ENCODE data around the gene EML6.

Gene EML6

DNA sequence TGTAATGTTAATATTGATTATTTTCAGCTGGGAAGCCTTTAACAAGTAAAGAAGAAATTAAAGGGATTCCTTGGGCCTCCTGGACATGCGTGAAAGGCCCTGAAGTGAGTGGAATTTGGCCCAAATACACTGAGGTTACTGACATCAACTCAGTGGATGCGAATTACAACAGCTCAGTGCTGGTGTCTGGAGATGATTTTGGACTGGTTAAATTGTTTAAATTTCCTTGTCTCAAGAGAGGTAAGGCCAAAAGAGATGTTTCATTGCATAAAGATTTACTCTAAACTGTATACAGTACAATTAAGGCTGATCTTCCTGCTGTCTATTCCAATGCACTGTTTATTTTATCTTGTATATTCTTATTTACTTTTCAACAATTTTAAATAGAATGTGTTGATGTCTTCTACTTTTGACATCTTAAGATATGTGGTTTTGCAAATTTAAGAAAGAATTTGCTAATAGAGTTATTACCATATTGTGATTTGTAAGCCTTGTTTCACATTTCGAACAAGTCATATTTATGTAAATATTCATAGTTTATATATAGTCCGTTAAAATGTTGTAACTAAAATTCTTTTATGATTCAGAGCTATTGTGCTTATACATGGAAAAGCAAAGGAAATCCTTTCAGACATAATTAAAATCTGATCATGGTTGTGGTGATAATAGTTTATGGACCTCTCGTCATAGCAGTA lies 130.3 kb downstream of the EML6 start:
- TF ChIP-seq, protein P1, sequence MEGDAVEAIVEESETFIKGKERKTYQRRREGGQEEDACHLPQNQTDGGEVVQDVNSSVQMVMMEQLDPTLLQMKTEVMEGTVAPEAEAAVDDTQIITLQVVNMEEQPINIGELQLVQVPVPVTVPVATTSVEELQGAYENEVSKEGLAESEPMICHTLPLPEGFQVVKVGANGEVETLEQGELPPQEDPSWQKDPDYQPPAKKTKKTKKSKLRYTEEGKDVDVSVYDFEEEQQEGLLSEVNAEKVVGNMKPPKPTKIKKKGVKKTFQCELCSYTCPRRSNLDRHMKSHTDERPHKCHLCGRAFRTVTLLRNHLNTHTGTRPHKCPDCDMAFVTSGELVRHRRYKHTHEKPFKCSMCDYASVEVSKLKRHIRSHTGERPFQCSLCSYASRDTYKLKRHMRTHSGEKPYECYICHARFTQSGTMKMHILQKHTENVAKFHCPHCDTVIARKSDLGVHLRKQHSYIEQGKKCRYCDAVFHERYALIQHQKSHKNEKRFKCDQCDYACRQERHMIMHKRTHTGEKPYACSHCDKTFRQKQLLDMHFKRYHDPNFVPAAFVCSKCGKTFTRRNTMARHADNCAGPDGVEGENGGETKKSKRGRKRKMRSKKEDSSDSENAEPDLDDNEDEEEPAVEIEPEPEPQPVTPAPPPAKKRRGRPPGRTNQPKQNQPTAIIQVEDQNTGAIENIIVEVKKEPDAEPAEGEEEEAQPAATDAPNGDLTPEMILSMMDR (IDR thresholded peaks at IDR 0.05; ENCODE audit: low read depth, low read length) = no peak
- H3K36me3 ChIP-seq = peaks cover 2% of the 10 kb centered on the region; the same call in 1 of the 2 replicates
- no peaks in the 10 kb centered on the region for H3K9me3 ChIP-seq (ENCODE audit: severe bottlenecking)
- H3K27ac ChIP-seq = no peak overlapping the region
- H3K4me3 ChIP-seq (ENCODE audit: low read depth, low read length) = no peak overlapping the region
- DNase-seq = no peak
- no peaks in the 10 kb centered on the region for H3K27me3 ChIP-seq (ENCODE audit: insufficient read depth, low read depth, severe bottlenecking)

GRCh38 chr2:54855434-54855833 lies 132.0 kb downstream of the EML6 start:
- no peaks in the 10 kb centered on the region for H3K27me3 ChIP-seq (ENCODE audit: insufficient read depth, low read depth, severe bottlenecking)
- TF ChIP-seq, protein P1 (IDR thresholded peaks at IDR 0.05; ENCODE audit: low read depth, low read length) = no peak
- no peak overlapping the region for H3K4me3 ChIP-seq (ENCODE audit: low read depth, low read length)
- no peaks in the 10 kb centered on the region for H3K9me3 ChIP-seq (ENCODE audit: severe bottlenecking)
- peaks cover 2% of the 10 kb centered on the region; the same call in 1 of the 2 replicates for H3K36me3 ChIP-seq
- DNase-seq = no peak
- H3K27ac ChIP-seq = no peak overlapping the region

DNA sequence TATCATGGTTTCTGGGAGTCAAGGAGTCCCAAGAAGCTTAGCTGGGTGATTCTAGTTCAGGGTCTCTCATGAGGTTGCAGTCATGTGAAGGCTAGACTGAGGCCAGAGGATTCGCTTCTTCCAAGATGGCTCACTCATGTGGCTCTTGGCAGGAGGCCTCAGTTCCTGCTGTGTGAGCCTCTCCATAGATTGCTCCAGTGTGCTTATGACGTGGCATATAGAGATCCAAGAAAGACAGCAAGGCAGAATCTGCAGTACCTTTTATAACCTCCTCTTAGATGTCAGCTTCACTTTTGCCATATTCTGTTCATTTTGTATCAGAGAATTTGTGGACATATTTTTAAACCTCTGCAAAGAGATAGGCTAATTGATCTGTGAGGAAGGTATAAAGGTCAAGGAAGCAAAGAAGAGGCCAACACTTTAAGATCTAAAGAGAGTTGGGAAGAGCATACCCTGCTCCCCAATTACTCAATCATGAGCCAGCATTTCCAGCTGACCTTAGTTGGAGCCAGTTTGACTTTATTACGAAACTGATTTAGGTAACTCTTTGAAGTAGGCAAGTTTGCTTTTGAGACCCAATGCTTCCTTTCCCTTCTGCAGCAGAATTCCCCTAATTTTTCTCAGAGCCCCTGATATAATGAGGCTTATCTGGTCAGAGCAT lies 134.7 kb downstream of the EML6 start:
- TF ChIP-seq, protein P1 (IDR thresholded peaks at IDR 0.05; ENCODE audit: low read depth, low read length) = no peak
- no peaks in the 10 kb centered on the region for H3K36me3 ChIP-seq
- no peak overlapping the region for H3K27ac ChIP-seq
- no peaks in the 10 kb centered on the region for H3K27me3 ChIP-seq (ENCODE audit: insufficient read depth, low read depth, severe bottlenecking)
- DNase-seq = no peak
- no peaks in the 10 kb centered on the region for H3K9me3 ChIP-seq (ENCODE audit: severe bottlenecking)
- H3K4me3 ChIP-seq (ENCODE audit: low read depth, low read length) = no peak overlapping the region

GRCh38 chr2:54859416-54859815 lies 136.0 kb downstream of the EML6 start:
- Histone ChIP-seq H3K36me3 (no peaks in the 10 kb centered on the region), H3K9me3 (ENCODE audit: severe bottlenecking) (no peaks in the 10 kb centered on the region), H3K27me3 (ENCODE audit: insufficient read depth, low read depth, severe bottlenecking) (no peaks in the 10 kb centered on the region), H3K27ac (no peak overlapping the region), H3K4me3 (ENCODE audit: low read depth, low read length) (no peak overlapping the region)
- DNase-seq = no peak
- TF ChIP-seq, protein P1 (IDR thresholded peaks at IDR 0.05; ENCODE audit: low read depth, low read length) = no peak

GRCh38 chr2:54859997-54860701 lies 136.7 kb downstream of the EML6 start:
- no peak for DNase-seq
- Histone ChIP-seq H3K36me3 (no peaks in the 10 kb centered on the region), H3K27ac (no peak overlapping the region), H3K9me3 (ENCODE audit: severe bottlenecking) (no peaks in the 10 kb centered on the region), H3K4me3 (ENCODE audit: low read depth, low read length) (no peak overlapping the region), H3K27me3 (ENCODE audit: insufficient read depth, low read depth, severe bottlenecking) (no peaks in the 10 kb centered on the region)
- TF ChIP-seq, protein P1 (IDR thresholded peaks at IDR 0.05; ENCODE audit: low read depth, low read length) = no peak
